IMR-90 (cell line): ENCODE measurements around the gene PRPSAP1. TPM values are rescaled to one million over a fixed set of nuclear protein-coding genes. Genes with fewer than 3 reads are reported as not detected.

ENCODE experiments used
- ATAC-seq: fragments of 200-7000 bp; cut with Tn5 transposase; 2 replicates; pipeline ENCODE4 v1.9.1; 2020; ENCODE audit warnings: low read depth, mild to moderate bottlenecking, moderate library complexity
- BruUV-seq: library from RNA; stranded (reverse); fragments of 400-500 nt; replicated peaks from 2 replicates; lab custom pipeline; 2021; lab: Mats Ljungman, UMichigan
- CTCF ChIA-PET: fragments of 300-600 bp; formaldehyde crosslinking; extraction: SDS; loops from one replicate; lab custom pipeline; 2021; ENCODE audit warnings: antibody characterized with exemption; lab: Yijun Ruan, JAX
- POLR2A ChIA-PET: fragments of 300-600 bp; sonication (Branson Sonifier 250); formaldehyde crosslinking; loops from one replicate; lab custom pipeline; 2022; ENCODE audit warnings: antibody characterized with exemption; ENCODE audit not compliant: unreplicated experiment; lab: Charles Lee
- DNase-seq: peaks from one replicate; pipeline ENCODE4 v3.0.0; 2013
- H2AFZ ChIP-seq: replicated peaks from 2 replicates; pipeline ENCODE3; 2013; ENCODE audit warnings: low read length, mild to moderate bottlenecking; ENCODE audit not compliant: poor library complexity
- H2AK5ac ChIP-seq: 2 replicates; pipeline ENCODE4 v1.6.1; 2013; ENCODE audit warnings: low read depth, low read length, inconsistent platforms
- H2AK9ac ChIP-seq: replicated peaks from 2 replicates; pipeline ENCODE3; 2013; ENCODE audit warnings: mild to moderate bottlenecking, low read depth, low read length, moderate library complexity; ENCODE audit not compliant: poor library complexity
- H2BK120ac ChIP-seq: 2 replicates; pipeline ENCODE4 v1.6.1; 2013; ENCODE audit warnings: low read depth, low read length, inconsistent platforms
- H2BK15ac ChIP-seq: 3 replicates; pipeline ENCODE4 v1.6.1; 2013; ENCODE audit warnings: low read depth, low read length, inconsistent platforms
- H2BK20ac ChIP-seq: 2 replicates; pipeline ENCODE4 v1.6.1; 2013; ENCODE audit warnings: low read depth, mild to moderate bottlenecking, inconsistent platforms, low read length, moderate library complexity
- H2BK5ac ChIP-seq: 2 replicates; pipeline ENCODE4 v1.6.1; 2013; ENCODE audit warnings: mild to moderate bottlenecking, low read depth, low read length, inconsistent platforms; ENCODE audit not compliant: poor library complexity, severe bottlenecking
- H3K14ac ChIP-seq: replicated peaks from 2 replicates; pipeline ENCODE4 v1.6.1; 2013; ENCODE audit warnings: low read depth, low read length, inconsistent platforms
- H3K18ac ChIP-seq: 2 replicates; pipeline ENCODE4 v1.6.1; 2013; ENCODE audit warnings: low read depth, low read length, control low read depth
- H3K23ac ChIP-seq: 2 replicates; pipeline ENCODE4 v1.6.1; 2013; ENCODE audit warnings: low read depth, low read length, inconsistent platforms
- H3K27ac ChIP-seq: 2 replicates; pipeline ENCODE4 v1.5.1; 2013; ENCODE audit warnings: mild to moderate bottlenecking, control low read depth, low read length; ENCODE audit not compliant: insufficient read depth
- H3K27me3 ChIP-seq: 2 replicates; pipeline ENCODE4 v1.6.1; 2013; ENCODE audit warnings: low read length; ENCODE audit not compliant: control insufficient read depth, insufficient read depth
- H3K36me3 ChIP-seq: 2 replicates; pipeline ENCODE4 v1.6.1; 2013; ENCODE audit warnings: low read length, mixed read lengths; ENCODE audit not compliant: control insufficient read depth, insufficient read depth
- H3K4ac ChIP-seq: 2 replicates; pipeline ENCODE4 v1.6.1; 2013; ENCODE audit warnings: low read depth, low read length, inconsistent platforms
- H3K4me1 ChIP-seq: 2 replicates; pipeline ENCODE4 v1.6.1; 2013; ENCODE audit warnings: low read length, mixed read lengths; ENCODE audit not compliant: control insufficient read depth, insufficient read depth
- H3K4me2 ChIP-seq: 2 replicates; pipeline ENCODE4 v1.6.1; 2013; ENCODE audit warnings: low read depth, mild to moderate bottlenecking, control low read depth, low read length, moderate library complexity
- H3K4me3 ChIP-seq: 2 replicates; pipeline ENCODE4 v1.5.1; 2013; ENCODE audit warnings: low read depth, mild to moderate bottlenecking, control low read depth, low read length, moderate library complexity; ENCODE audit not compliant: insufficient read depth
- H3K56ac ChIP-seq: 2 replicates; pipeline ENCODE4 v1.6.1; 2013; ENCODE audit warnings: low read length, inconsistent platforms; ENCODE audit not compliant: insufficient read depth; ENCODE audit errors: extremely low read depth
- H3K79me1 ChIP-seq, 2 experiments: 2 replicates each; pipeline ENCODE4 v1.6.1; 2013; ENCODE audit warnings: low read length in 2 of 2, inconsistent platforms in 1 of 2, low read depth in 1 of 2
- H3K9ac ChIP-seq: 2 replicates; pipeline ENCODE4 v1.6.1; 2013; ENCODE audit warnings: low read depth, low read length, control low read depth
- H3K9me1 ChIP-seq: 2 replicates; pipeline ENCODE4 v1.6.1; 2013; ENCODE audit warnings: low read length, inconsistent platforms; ENCODE audit not compliant: insufficient read depth
- H3K9me3 ChIP-seq: 2 replicates; pipeline ENCODE4 v1.6.1; 2013; ENCODE audit warnings: low read length; ENCODE audit not compliant: control insufficient read depth, insufficient read depth
- H4K20me1 ChIP-seq: 2 replicates; pipeline ENCODE4 v1.6.1; 2013; ENCODE audit warnings: low read length, inconsistent platforms; ENCODE audit not compliant: insufficient read depth
- H4K5ac ChIP-seq: 2 replicates; pipeline ENCODE4 v1.6.1; 2013; ENCODE audit warnings: mild to moderate bottlenecking, low read depth, low read length, control low read depth
- H4K8ac ChIP-seq, 2 experiments: 2 replicates each; pipeline ENCODE4 v1.6.1; 2013; ENCODE audit warnings: low read depth in 2 of 2, low read length in 2 of 2, control low read depth in 1 of 2, inconsistent platforms in 1 of 2
- H4K91ac ChIP-seq: 2 replicates; pipeline ENCODE4 v1.6.1; 2013; ENCODE audit warnings: low read depth, low read length, inconsistent platforms; ENCODE audit not compliant: insufficient read depth
- MAFK ChIP-seq: IDR thresholded peaks from 2 replicates; pipeline ENCODE4 v1.6.1; 2012; ENCODE audit warnings: low read depth, low read length, improper control_type of control experiment
- NFE2L2 ChIP-seq: fragments of 150-350 bp; IDR thresholded peaks from 2 replicates; pipeline ENCODE4 v1.6.1; 2016; ENCODE audit warnings: low read depth, mild to moderate bottlenecking, low read length
- POLR2A ChIP-seq: IDR thresholded peaks from 2 replicates; pipeline ENCODE4 v1.6.1; 2012; ENCODE audit warnings: mild to moderate bottlenecking, low read depth, low read length
- RCOR1 ChIP-seq: IDR thresholded peaks from 2 replicates; pipeline ENCODE4 v1.6.1; 2012; ENCODE audit warnings: mild to moderate bottlenecking, low read length, improper control_type of control experiment; ENCODE audit not compliant: insufficient replicate concordance
- SMC3 ChIP-seq: fragments of 150-350 bp; IDR thresholded peaks from 2 replicates; pipeline ENCODE4 v1.6.1; 2016; ENCODE audit warnings: low read depth, mild to moderate bottlenecking, antibody characterized with exemption, low read length, moderate library complexity
- USF2 ChIP-seq: fragments of 150-350 bp; IDR thresholded peaks from 2 replicates; pipeline ENCODE4 v1.6.1; 2017; ENCODE audit warnings: mild to moderate bottlenecking, antibody characterized with exemption, low read length, low read depth
- WGBS, 2 experiments: methylation state at CpG; one replicate each; pipeline versions ENCODE4 v1.1.5 to v1.1.7; 2013; ENCODE audit warnings: missing lambda C conversion rate in 2 of 2; ENCODE audit not compliant: insufficient read length in 1 of 2; ENCODE audit errors: extremely low coverage in 2 of 2; 5-methylcytosine and 5-hydroxymethylcytosine counted together
- dilution Hi-C: fragments of 300-500 bp; cut with HindIII; formaldehyde crosslinking; loops from one replicate; pipeline ENCODE4 v1.14.3; 2018; ENCODE audit warnings: low sequenced_read_pairs; ENCODE audit not compliant: unreplicated experiment
- in situ Hi-C: fragments of 300-500 bp; cut with MboI; formaldehyde crosslinking; loops from 3 replicates; pipeline ENCODE4 v1.14.3; 2019; ENCODE audit warnings: low sequenced_read_pairs, inconsistent platforms, mixed read lengths
- intact Hi-C: fragments of 100-400 bp; cut with micrococcal nuclease; formaldehyde crosslinking; loops from 2 replicates; pipeline ENCODE4 v1.10.0; 2022
- polyA plus RNA-seq, 3 experiments: library from polyadenylated mRNA; depleted of rRNA; stranded (reverse); fragments of >200 nt; gene quantifications; 2 replicates each; pipeline ENCODE4 v1.2.3, GENCODE V29; 2012; ENCODE audit warnings: low replicate concordance in 1 of 3
- total RNA-seq: library from RNA; depleted of rRNA; stranded (reverse); fragments of >200 nt; gene quantifications from 2 replicates; pipeline ENCODE4 v1.2.3, GENCODE V29; 2012
- TF ChIP-seq, protein P1 (sequence below): conservative IDR thresholded peaks from 2 replicates; pipeline ENCODE4 v1.5.1; 2012; ENCODE audit warnings: mild to moderate bottlenecking, low read depth, low read length, improper control_type of control experiment

The PRPSAP1 gene
- total and polyA plus RNA-seq, 2 of the 4 experiments (the other 2 are of a cell fraction) = 34.4 to 48.6 TPM

DNA sequence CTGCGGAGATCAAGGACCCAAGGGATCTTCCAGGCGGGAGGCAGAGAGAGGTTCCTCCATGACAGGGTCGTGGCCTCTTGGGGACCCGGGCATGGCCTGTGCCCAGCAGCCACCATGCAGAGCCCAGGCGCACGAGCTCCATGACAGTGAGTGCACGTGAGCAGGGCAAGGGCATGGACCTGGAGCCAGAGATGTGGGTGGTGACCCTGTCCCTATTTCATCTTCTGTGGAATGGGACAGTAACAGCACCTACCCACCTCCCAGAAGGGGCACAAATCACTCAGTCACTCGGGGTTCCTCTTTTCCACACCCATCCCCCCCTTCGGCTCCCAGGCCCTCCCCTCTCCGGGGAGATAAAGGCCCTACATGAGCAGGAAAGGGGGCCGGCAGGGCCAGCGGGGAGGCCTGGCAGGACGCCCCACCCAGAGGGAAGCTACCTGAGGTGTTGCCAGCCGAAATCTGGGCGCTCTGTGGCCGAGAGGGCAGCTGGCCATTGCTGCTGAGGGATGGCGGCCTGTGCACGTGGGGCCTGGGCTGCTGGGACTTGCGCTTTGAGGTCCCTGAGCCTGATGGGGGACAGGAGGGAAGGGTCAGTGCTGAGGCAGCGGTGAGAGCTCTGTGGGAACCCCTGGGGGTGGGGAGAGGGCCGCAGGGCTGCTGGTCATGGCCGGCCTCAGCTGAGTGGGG lies 78.2 kb downstream of the PRPSAP1 start:
- in situ Hi-C loops = no loop called here
- H3K18ac ChIP-seq = no peak overlapping the region
- DNase-seq (no peak), ATAC-seq (no peak)
- ChIA-PET CTCF (interaction anchor here (1.1 to 1.4 kb wide), 2 partner anchors 154 to 166 kb away, joined by 4 to 5 read pairs; no protein-coding TSS in a partner anchor), POLR2A (no interaction called here)
- no peak overlapping the region for H2BK5ac ChIP-seq
- no peaks in the 10 kb centered on the region for H3K9me3 ChIP-seq
- H4K20me1 ChIP-seq = no peaks in the 10 kb centered on the region; the same call in 1 of the 2 replicates
- H3K23ac ChIP-seq = no peak overlapping the region
- no peak overlapping the region for H4K91ac ChIP-seq
- peaks cover 6% of the 10 kb centered on the region for H3K9me1 ChIP-seq
- no peak overlapping the region for H3K56ac ChIP-seq
- H2AFZ ChIP-seq = no peak overlapping the region
- H4K8ac ChIP-seq = no peak overlapping the region
- dilution Hi-C loops = no loop called here
- peaks cover 5 to 25% of the 10 kb centered on the region in 2 experiments; a peak in 2 of 4 replicates for H3K79me1 ChIP-seq
- H3K4me1 ChIP-seq = peaks cover 7% of the 10 kb centered on the region
- H2AK9ac ChIP-seq = no peak overlapping the region
- H2AK5ac ChIP-seq = no peak overlapping the region
- no peak overlapping the region for H3K4ac ChIP-seq
- no TSS peak for BruUV-seq
- H2BK20ac ChIP-seq = no peak overlapping the region
- no peak overlapping the region for H4K5ac ChIP-seq
- no peaks in the 10 kb centered on the region for H3K27me3 ChIP-seq
- H3K4me2 ChIP-seq = no peak overlapping the region
- H3K14ac ChIP-seq = no peak overlapping the region
- no peak overlapping the region for H2BK15ac ChIP-seq
- intact Hi-C loops = no loop called here
- no peak overlapping the region for H3K9ac ChIP-seq
- WGBS, 2 experiments = 90% methylated on average over 10 of the region's 22 CpGs; no CpG with 5 or more reads in 1 of the 2 experiments
- peaks cover 6% of the 10 kb centered on the region for H3K36me3 ChIP-seq
- no peak overlapping the region for H3K4me3 ChIP-seq
- no peak for TF ChIP-seq MAFK
- no peak for TF ChIP-seq POLR2A
- TF ChIP-seq SMC3 = no peak
- no peak for TF ChIP-seq USF2
- TF ChIP-seq NFE2L2 = no peak
- TF ChIP-seq RCOR1 = no peak
- TF ChIP-seq, protein P1, sequence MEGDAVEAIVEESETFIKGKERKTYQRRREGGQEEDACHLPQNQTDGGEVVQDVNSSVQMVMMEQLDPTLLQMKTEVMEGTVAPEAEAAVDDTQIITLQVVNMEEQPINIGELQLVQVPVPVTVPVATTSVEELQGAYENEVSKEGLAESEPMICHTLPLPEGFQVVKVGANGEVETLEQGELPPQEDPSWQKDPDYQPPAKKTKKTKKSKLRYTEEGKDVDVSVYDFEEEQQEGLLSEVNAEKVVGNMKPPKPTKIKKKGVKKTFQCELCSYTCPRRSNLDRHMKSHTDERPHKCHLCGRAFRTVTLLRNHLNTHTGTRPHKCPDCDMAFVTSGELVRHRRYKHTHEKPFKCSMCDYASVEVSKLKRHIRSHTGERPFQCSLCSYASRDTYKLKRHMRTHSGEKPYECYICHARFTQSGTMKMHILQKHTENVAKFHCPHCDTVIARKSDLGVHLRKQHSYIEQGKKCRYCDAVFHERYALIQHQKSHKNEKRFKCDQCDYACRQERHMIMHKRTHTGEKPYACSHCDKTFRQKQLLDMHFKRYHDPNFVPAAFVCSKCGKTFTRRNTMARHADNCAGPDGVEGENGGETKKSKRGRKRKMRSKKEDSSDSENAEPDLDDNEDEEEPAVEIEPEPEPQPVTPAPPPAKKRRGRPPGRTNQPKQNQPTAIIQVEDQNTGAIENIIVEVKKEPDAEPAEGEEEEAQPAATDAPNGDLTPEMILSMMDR = no peak
- H3K27ac ChIP-seq = no peak overlapping the region
- H2BK120ac ChIP-seq = no peak overlapping the region
